ENCODE measurements around the gene WDR26.
"Not testable (repeated sequence)": the region's sequence is repeated elsewhere in the genome, so short reads cannot be mapped to it uniquely, and the experiment has no call there.

The WDR26 gene

DNA sequence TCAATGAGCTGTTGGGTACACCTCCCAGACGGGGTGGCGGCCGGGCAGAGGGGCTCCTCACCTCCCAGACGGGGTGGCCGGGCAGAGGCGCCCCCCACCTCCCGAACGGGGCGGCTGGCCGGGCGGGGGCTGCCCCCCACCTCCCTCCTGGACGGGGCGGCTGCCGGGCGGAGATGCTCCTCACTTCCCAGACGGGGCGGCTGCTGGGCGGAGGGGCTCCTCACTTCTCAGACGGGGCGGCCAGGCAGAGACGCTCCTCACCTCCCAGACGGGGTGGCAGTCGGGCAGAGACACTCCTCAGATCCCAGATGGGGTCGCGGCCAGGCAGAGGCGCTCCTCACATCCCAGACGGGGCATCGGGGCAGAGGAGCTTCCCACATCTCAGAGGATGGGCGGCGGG is 84.9 kb downstream of the WDR26 start:
- DNase-seq (ENCODE audit: low read depth, low spot score): not testable (repeated sequence)

DNA sequence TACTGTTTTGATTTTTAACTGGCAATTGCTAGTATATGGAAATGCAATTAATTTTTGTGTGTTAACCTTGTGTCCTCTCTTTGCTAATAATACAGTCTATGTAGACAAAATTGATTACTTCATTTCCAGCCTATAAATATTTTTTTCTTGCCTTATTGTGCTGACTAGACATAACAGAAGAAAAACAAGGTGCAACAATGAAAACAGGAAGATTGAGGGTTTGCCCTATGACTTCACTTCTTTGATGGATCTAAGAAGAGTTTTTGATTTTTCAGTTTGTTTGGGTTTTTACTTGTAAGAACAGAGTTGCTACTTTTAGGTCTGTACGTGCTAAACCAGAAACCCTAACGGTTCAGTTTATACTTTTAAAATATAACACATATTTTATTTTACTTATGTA is 86.5 kb downstream of the WDR26 start:
- no peak for DNase-seq (ENCODE audit: low read depth, low spot score)

DNA sequence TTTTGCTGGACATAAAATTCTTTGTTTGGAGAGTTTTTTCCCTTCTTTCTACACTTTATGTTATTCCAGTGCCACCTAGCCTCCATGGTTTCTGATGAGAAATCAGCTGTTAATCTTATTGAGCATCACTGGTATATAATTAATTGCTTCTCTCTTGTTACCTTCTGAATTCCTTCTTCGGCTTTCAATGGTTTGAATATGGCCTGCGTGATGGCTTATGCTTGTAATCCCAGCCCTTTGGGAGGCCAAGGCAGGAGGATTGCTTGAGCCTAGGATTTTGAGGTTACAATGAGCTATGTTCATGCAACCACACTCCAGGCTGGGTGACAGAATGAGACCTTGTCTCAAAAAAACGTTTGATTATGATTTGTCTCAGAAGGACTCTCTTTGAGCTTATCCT is 90.9 kb downstream of the WDR26 start:
- no peak for DNase-seq (ENCODE audit: low read depth, low spot score)

DNA sequence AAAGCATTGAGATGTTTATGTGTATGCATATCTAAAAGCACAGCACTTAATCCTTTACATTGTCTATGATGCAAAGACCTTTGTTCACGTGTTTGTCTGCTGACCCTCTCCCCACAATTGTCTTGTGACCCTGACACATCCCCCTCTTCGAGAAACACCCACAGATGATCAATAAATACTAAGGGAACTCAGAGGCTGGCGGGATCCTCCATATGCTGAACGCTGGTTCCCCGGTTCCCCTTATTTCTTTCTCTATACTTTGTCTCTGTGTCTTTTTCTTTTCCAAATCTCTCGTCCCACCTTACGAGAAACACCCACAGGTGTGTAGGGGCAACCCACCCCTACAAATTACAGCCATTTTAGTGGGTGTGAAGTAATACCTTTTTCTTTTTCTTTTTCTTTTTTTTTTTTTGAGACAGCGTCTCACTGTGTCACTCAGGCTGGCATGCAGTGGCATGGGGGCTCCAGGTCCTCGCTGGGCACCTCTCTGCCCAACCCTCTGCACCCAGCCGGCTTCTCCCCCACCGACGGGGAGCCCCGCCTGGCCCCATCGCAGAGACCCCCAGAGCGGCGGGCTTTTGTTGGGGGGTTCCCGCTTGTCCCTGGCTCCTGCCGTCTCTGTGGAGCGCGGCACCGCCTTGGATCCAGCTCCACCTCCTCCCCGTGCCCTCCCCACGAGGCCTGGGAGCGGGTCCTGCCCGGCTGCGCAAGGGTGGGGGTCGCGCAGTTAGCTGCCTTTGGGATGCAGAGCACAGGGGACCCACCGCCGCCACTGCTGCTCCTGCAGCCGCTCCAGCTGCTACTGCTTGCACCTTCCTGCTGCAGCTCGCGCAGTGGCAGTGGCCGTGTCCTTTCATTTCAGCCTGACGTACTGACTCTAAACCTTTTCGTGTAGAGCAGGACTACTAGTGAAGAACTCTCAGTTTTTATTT is 93.9 kb downstream of the WDR26 start:
- DNase-seq (ENCODE audit: low read depth, low spot score): not testable (repeated sequence)

DNA sequence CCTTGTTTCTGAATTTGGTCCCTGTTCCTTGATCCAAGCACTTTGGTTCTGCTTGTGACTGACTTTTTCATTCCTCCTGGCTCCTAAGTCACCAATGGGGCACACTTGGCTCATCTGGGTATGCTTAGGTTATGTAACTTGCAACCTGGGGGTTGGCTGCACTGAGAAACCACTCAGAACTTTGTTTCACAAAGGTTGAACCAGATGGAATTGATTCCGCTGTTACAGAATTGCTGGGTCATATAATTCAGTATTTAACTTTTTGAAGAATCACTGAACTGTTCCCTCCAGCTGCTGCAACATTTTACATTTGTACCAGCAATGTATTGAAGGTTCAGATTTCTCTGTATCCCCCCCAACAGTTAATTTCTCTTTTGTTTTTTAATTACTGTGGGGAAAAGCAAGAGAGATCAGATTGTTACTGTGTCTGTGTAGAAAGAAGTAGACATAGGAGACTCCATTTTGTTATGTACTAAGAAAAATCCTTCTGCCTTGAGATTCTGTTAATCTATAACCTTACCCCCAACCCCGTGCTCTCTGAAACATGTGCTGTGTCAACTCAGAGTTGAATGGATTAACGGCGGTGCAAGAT is 95.1 kb downstream of the WDR26 start:
- DNase-seq (ENCODE audit: low read depth, low spot score): no peak

DNA sequence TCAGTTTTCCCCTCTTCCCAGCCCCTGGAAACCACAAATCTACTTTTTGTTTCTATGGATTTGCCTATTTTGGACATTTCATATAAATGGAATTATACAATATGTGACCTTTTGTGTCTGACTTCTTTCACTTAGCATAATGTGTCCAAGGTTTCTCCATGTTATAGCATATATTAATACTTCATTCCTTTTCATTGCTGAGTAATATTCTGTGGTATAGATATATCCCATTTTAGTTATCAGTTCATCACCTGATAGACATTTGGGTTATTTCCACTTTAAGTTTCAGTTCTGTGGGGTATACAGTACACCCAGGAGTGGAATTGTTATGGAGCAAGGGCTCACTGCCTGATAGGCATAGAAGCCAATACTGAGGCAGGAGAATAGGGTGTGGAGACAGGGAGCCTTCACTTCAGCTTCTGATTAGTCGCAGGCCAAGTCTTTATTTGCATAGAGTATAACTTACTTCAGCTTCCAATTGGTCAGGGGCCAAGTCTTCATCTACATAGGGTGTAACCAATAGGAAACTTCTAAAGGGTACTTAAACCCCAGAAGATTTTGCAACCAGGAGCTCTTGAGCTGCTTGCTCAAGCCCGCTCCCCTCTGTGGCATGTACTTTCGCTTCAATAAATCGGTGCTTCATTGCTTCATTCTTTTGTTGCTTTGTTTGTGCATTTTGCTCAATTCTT is 96.3 kb downstream of the WDR26 start:
- DNase-seq (ENCODE audit: low read depth, low spot score): no peak

All from iPS DF 19.7 (cell line).